ENCODE data around the gene NPHS1. TPM values are rescaled to one million over a fixed set of nuclear protein-coding genes. Genes with fewer than 3 reads are reported as not detected.
"Not testable (repeated sequence)": the region's sequence is repeated elsewhere in the genome, so short reads cannot be mapped to it uniquely, and the experiment has no call there.

Gene NPHS1
- total RNA-seq, 4 donors from 2014 or later = not detected

DNA sequence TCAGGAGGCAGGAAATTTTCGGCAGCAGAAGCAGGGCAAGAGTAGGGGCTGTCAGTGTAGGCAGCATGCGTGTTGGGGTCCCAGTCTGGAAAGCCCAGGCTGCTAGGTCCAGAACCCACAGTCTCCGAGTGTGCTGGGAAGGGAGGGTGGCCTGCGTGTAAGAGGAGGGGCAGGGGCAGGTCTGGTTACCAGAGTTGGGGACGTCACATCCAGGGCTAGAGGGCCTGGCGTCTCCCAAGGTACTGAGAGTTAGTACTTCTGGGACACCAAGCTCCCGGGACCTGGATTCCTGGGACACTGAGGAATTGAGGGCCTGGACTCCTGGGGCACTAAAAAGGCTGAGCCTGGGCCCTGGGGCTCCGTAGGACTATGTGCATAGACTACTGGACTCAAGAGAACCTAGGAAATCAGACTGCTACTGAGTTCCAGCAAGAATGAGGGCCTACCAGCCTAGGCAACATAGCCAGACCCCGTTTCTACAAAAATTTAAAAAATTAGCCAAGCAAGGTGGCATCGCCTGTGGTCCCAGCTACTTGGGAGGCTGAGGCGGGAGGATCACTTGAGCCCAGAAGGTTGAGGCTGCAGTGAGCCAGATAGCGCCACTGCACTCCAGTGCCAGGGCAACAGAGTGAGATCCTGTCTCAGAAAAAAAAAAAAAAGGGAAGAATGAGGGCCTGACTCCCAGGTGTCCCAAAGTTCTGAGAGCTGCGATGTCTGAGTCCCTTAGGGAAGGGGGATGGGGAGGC is 45.6 kb upstream of the NPHS1 start:
- Histone ChIP-seq H3K9me3 (no peaks in the 10 kb centered on the region), H3K4me1 (peaks cover 4 to 58% (median 23%) of the 10 kb centered on the region in 3 donors), H3K36me3 (peaks cover 16 to 52% (median 18%) of the 10 kb centered on the region in 3 donors), H3K27ac (peak overlapping the region; percentile 87 to 97 (median 94)), H3K4me3 (peak overlapping the region; percentile 55 to 77 (median 62)), H3K27me3 (no peaks in the 10 kb centered on the region)
- WGBS, 2 donors = 82 to 87% methylated on average over 9 to 10 of the region's 13 CpGs
- intact Hi-C loops (cut with DNase I) = loop anchor here (5.0 kb wide), 1 partner anchor 34 kb away; no protein-coding TSS in a partner anchor
- TF ChIP-seq POLR2A (IDR thresholded peaks at IDR 0.05) = no peak
- TF ChIP-seq, protein P1, sequence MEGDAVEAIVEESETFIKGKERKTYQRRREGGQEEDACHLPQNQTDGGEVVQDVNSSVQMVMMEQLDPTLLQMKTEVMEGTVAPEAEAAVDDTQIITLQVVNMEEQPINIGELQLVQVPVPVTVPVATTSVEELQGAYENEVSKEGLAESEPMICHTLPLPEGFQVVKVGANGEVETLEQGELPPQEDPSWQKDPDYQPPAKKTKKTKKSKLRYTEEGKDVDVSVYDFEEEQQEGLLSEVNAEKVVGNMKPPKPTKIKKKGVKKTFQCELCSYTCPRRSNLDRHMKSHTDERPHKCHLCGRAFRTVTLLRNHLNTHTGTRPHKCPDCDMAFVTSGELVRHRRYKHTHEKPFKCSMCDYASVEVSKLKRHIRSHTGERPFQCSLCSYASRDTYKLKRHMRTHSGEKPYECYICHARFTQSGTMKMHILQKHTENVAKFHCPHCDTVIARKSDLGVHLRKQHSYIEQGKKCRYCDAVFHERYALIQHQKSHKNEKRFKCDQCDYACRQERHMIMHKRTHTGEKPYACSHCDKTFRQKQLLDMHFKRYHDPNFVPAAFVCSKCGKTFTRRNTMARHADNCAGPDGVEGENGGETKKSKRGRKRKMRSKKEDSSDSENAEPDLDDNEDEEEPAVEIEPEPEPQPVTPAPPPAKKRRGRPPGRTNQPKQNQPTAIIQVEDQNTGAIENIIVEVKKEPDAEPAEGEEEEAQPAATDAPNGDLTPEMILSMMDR (IDR thresholded peaks at IDR 0.05) = no peak
- no peak for DNase-seq

DNA sequence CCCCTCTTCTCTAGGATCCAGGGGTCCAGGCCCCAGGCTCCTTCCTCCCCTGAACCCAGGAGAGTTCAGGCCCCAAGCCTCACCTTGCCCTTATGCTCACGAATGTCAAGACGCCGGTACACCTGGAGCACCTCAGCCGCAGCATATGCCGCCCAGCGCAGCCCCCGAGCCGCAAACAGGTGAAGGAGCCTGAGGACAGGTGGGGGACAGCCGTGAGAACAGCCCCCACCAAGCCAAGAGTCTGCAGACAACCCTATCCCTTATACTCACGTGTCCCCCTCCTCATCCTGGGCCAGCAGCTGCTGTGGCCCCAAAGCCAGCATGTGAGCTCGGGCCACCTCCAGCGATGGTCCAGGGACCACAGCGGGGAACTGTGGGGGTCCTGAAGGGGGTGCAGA is 44.3 kb upstream of the NPHS1 start:
- no peaks in the 10 kb centered on the region for H3K27me3 ChIP-seq
- H3K4me1 ChIP-seq = peaks cover 4 to 47% (median 23%) of the 10 kb centered on the region in 3 donors
- no peak overlapping the region for H3K27ac ChIP-seq
- TF ChIP-seq, protein P1 (IDR thresholded peaks at IDR 0.05) = no peak
- no peak for TF ChIP-seq POLR2A (IDR thresholded peaks at IDR 0.05)
- no peak overlapping the region for H3K4me3 ChIP-seq
- WGBS, 2 donors = 70 to 95% methylated on average over 4 to 8 of the region's 13 CpGs
- no peak for DNase-seq
- intact Hi-C loops (cut with DNase I) = loop anchor here (5.0 kb wide), 1 partner anchor 36 kb away; no protein-coding TSS in a partner anchor
- no peaks in the 10 kb centered on the region for H3K9me3 ChIP-seq
- H3K36me3 ChIP-seq = peaks cover 16 to 64% (median 18%) of the 10 kb centered on the region in 3 donors

DNA sequence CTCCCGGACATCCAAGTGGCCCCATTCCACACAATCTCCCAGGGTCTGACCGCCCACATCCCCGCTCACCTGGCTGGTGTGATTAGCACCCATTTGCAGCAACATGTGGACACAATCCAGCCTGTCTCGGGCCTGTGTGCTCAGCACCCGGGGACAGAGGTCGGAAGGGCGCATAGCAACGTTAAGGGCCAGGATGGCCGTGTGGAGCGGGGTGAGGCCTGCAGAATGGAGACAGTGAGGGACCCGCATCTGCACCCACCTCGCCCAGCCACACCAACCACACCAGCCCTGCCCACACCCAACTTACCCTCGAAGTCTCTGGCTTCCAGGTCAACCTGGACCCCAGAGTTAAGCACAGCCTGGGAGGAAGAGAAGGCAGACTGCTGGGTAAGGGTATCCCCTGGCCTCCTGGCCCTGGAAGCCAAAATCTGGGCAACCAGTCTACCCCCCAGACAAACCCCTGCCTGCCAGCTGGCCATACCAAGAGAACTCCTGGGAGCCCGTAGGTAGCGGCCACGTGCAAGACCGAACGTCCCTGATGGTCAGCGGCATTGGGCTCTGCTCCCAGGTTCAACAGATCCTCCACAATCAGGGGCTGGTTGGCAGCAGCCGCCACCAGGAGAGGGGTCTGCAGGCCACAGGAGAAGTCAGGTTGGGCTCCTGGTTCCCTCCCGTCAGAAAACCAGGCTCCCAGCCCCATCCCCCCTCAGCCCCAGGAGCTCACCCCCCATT is 43.8 kb upstream of the NPHS1 start:
- no peak for DNase-seq
- 84 to 95% methylated on average over 7 to 9 of the region's 21 CpGs for WGBS, 2 donors
- H3K36me3 ChIP-seq = peaks cover 16 to 70% (median 18%) of the 10 kb centered on the region in 3 donors

DNA sequence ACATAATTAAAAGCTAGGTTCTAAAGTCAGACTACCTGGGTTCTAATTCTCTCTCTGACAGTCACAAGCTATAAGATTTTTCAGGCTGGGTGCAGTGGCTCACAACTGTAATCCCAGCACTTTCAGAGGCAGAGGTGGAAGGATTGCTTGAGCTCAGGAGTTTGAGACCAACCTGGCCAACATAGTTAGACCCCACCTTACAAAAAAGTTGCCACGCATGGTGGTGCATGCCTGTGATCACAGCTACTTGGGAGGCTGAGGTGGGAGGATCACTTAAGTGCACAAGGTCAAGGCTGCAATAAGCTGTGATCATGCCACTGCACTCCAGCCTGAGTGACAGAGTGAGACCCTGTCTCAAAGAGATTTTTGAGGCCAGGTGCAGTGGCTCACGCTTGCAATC is 42.0 kb upstream of the NPHS1 start:
- no peak for DNase-seq
- H3K27me3 ChIP-seq = no peaks in the 10 kb centered on the region
- H3K27ac ChIP-seq = no peak overlapping the region
- peaks cover 16 to 87% (median 28%) of the 10 kb centered on the region in 3 donors for H3K36me3 ChIP-seq
- H3K9me3 ChIP-seq = no peaks in the 10 kb centered on the region
- no peak for TF ChIP-seq POLR2A (IDR thresholded peaks at IDR 0.05)
- TF ChIP-seq, protein P1 (IDR thresholded peaks at IDR 0.05) = no peak
- intact Hi-C loops (cut with DNase I) = no loop called here
- peaks cover 4 to 27% (median 14%) of the 10 kb centered on the region in 3 donors for H3K4me1 ChIP-seq
- no peak overlapping the region for H3K4me3 ChIP-seq
- 100% methylated on average over 1 to 2 of the region's 2 CpGs for WGBS, 2 donors

More for the DNA sequence above, 43.8 kb upstream of the NPHS1 start:
- Histone ChIP-seq H3K27ac (no peak overlapping the region), H3K4me1 (peaks cover 4 to 41% (median 18%) of the 10 kb centered on the region in 3 donors), H3K27me3 (no peaks in the 10 kb centered on the region), H3K9me3 (no peaks in the 10 kb centered on the region), H3K4me3 (no peak overlapping the region)
- TF ChIP-seq, protein P1 (IDR thresholded peaks at IDR 0.05) = no peak
- TF ChIP-seq POLR2A (IDR thresholded peaks at IDR 0.05) = no peak
- intact Hi-C loops (cut with DNase I) = loop anchor here (5.0 kb wide), 1 partner anchor 36 kb away; no protein-coding TSS in a partner anchor

DNA sequence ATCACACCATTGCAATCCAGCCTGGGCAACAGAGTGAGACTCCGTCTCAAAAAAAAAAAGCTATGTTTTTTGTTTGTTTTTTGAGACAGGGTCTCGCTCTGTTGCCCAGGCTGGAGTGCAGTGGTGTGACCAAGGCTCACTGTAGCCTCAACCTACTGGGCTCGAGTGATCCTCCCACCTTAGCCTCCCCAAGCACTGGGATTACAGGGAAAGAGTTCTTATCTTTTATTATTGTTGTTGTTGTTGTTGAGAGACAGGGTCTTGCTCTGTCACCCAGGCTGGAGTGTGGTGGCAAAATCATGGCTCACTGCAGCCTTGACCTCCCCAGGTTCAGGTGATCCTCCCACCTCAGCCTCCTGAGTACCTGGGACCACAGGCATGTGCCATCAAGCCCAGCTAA is 39.5 kb upstream of the NPHS1 start:
- intact Hi-C loops (cut with DNase I); H3K4me1 ChIP-seq; H3K9me3 ChIP-seq; H3K27ac ChIP-seq; H3K4me3 ChIP-seq; DNase-seq; H3K27me3 ChIP-seq: not testable (repeated sequence)
- H3K36me3 ChIP-seq = peaks cover 24 to 100% (median 45%) of the 10 kb centered on the region in 3 donors
- WGBS, 2 donors = 88 to 96% methylated on average over 2 to 3 of the region's 3 CpGs
